HG03432 (cell line): ENCODE results near the gene PSMF1.

Experiments
- ATAC-seq: cut with Tn5 transposase; IDR thresholded peaks from one replicate; pipeline ENCODE4 v1.9.1; 2021; ENCODE audit warnings: mild to moderate bottlenecking, moderate library complexity; ENCODE audit not compliant: unreplicated experiment

Gene PSMF1

GRCh38 chr20:1163105-1163504 lies 44.7 kb downstream of the PSMF1 start:
- no peak for ATAC-seq

- ATAC-seq, result no peak
These were observed 45.3 kb downstream of the PSMF1 start for GRCh38 chr20:1163653-1164052.

- ATAC-seq, result no peak
These were observed 46.5 kb downstream of the PSMF1 start for GRCh38 chr20:1164871-1165270.

- ATAC-seq, result no peak
These were observed 47.1 kb downstream of the PSMF1 start for GRCh38 chr20:1165521-1165920.

GRCh38 chr20:1165941-1166340 lies 47.5 kb downstream of the PSMF1 start:
- no peak for ATAC-seq

GRCh38 chr20:1166948-1167720 lies 48.7 kb downstream of the PSMF1 start:
- ATAC-seq, result no peak

GRCh38 chr20:1169224-1169623 lies 50.8 kb downstream of the PSMF1 start:
- ATAC-seq, result no peak

- ATAC-seq, result no peak
These were observed 53.2 kb downstream of the PSMF1 start for GRCh38 chr20:1171461-1172093.

GRCh38 chr20:1173698-1174097 lies 55.3 kb downstream of the PSMF1 start:
- ATAC-seq, result no peak

GRCh38 chr20:1174787-1175186 lies 56.4 kb downstream of the PSMF1 start:
- no peak for ATAC-seq

GRCh38 chr20:1177680-1178079 lies 59.3 kb downstream of the PSMF1 start:
- no peak for ATAC-seq

GRCh38 chr20:1178103-1178502 lies 59.7 kb downstream of the PSMF1 start:
- no peak for ATAC-seq

GRCh38 chr20:1178623-1179022 lies 60.2 kb downstream of the PSMF1 start:
- no peak for ATAC-seq

- no peak for ATAC-seq
These were observed 62.5 kb downstream of the PSMF1 start for GRCh38 chr20:1180949-1181348.

- no peak for ATAC-seq
These were observed 63.7 kb downstream of the PSMF1 start for GRCh38 chr20:1182106-1182505.

GRCh38 chr20:1183153-1183552 lies 64.8 kb downstream of the PSMF1 start:
- no peak for ATAC-seq

- no peak for ATAC-seq
These were observed 65.8 kb downstream of the PSMF1 start for GRCh38 chr20:1184260-1184637.

- ATAC-seq, result no peak
These were observed 66.4 kb downstream of the PSMF1 start, which contains the start of gene TMEM74B for GRCh38 chr20:1184638-1185315. Gene TMEM74B, minus strand, starts transcription at chr20:1184981. Its CDS starts 1,180 bp downstream, at chr20:1183801.

- ATAC-seq, result no peak
These were observed 66.9 kb downstream of the PSMF1 start for GRCh38 chr20:1185316-1185741.

GRCh38 chr20:1185790-1186334 lies 67.5 kb downstream of the PSMF1 start:
- ATAC-seq, result no peak

- ATAC-seq, result no peak
These were observed 68.1 kb downstream of the PSMF1 start for GRCh38 chr20:1186367-1186991.
